ENCODE data around the gene ITIH3.

Gene ITIH3

GRCh38 chr3:52809149-52809548 lies 14.6 kb downstream of the ITIH3 start:
- no peak overlapping the region for H3K4me3 ChIP-seq (ENCODE audit: low read depth, low read length)
- no peak for TF ChIP-seq CTCF (conservative IDR thresholded peaks at IDR 0.05; ENCODE audit: low read depth, low read length)
- DNase-seq (ENCODE audit: low read depth): no peak

DNA sequence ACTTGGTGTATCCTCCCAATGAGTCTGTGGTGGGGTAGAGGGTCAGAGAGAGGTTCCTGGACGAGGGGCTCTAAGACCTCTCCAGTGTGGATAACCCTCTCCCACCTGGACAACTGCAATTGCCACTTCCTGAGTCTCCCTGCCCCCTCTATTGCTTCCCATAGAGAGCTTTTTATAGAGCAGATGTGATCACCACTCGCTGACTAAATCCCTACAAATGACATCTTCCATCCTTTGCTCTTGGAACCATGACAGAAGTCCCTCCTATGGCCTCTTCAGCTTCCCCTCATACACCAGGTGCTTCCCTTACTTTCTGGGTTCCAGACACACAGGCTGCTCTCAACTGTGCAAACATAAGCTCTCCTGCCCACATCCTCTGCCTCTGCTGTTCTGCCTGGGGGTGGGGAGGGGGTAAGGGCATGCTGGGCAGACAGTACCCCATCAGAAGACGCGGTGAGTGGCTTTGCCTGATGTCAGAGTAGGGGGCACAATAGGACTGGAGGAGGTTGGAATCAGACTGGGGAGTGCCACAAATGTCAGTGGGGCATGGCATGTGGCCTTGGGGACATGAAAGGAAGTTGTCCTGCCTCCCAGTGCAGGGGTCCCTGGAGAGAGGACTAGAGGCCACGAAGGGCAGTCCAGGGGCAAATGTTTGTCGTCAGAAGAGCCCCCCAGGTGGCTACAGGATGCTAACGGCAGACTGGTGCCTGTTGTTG lies 15.2 kb downstream of the ITIH3 start:
- DNase-seq (ENCODE audit: low read depth): no peak
- TF ChIP-seq CTCF (conservative IDR thresholded peaks at IDR 0.05; ENCODE audit: low read depth, low read length): no peak
- no peak overlapping the region for H3K4me3 ChIP-seq (ENCODE audit: low read depth, low read length)

DNA sequence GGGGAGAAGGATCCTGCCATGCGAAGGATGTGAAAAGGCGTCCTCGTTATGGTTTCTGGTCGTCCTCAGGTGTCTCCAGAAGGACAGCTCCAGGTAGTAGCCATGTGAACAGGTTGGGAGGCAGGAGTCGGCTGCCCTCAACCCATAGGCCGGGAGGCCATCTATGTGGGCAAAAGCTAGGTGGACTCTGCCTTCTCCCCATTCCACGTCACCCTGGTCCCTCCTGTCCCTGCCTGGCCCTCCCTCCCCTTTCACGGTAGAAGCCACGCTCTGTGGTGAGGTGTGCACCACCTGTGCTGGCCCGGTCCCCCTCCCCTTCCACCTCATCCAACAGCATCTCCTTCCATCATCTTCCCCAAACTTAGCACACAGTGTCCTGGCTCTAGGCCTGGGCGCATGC lies 16.3 kb downstream of the ITIH3 start:
- no peak overlapping the region for H3K4me3 ChIP-seq (ENCODE audit: low read depth, low read length)
- no peak for DNase-seq (ENCODE audit: low read depth)
- no peak for TF ChIP-seq CTCF (conservative IDR thresholded peaks at IDR 0.05; ENCODE audit: low read depth, low read length)

DNA sequence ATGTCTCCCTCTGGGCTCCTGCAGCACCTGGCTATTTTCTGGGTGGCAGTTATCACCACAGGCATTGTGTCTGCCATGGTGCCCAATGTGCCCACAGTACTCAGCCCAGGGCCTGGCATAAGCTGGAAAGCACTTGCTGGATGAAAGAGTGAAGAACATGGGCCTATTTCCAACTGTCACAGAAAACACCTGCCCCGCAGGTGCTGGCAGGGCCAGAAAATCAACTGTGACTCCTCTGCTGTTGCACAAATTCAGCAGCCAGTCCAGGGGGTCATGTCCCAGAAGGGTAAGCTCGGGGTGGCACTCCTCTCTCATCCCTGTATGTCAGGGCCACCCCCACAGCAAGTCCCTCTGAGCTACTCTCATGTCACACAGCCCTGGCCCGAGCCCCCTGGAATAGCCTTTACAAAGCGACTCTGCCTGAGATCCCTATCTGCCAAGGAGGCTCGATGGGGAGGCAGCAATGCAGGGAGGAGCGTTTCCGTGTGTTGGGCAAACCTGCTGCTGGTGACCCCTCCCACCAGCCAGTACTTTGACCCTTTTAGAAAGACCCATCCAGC lies 16.9 kb downstream of the ITIH3 start:
- DNase-seq (ENCODE audit: low read depth): no peak
- no peak overlapping the region for H3K4me3 ChIP-seq (ENCODE audit: low read depth, low read length)
- TF ChIP-seq CTCF (conservative IDR thresholded peaks at IDR 0.05; ENCODE audit: low read depth, low read length): no peak

- DNase-seq (ENCODE audit: low read depth): no peak
- no peak overlapping the region for H3K4me3 ChIP-seq (ENCODE audit: low read depth, low read length)
- no peak for TF ChIP-seq CTCF (conservative IDR thresholded peaks at IDR 0.05; ENCODE audit: low read depth, low read length)
Observed at GRCh38 chr3:52813810-52814209, 19.2 kb downstream of the ITIH3 start.

GRCh38 chr3:52816199-52816598 lies 21.6 kb downstream of the ITIH3 start:
- no peak for TF ChIP-seq CTCF (conservative IDR thresholded peaks at IDR 0.05; ENCODE audit: low read depth, low read length)
- no peak overlapping the region for H3K4me3 ChIP-seq (ENCODE audit: low read depth, low read length)
- no peak for DNase-seq (ENCODE audit: low read depth)

GRCh38 chr3:52816654-52817053 lies 22.1 kb downstream of the ITIH3 start:
- H3K4me3 ChIP-seq (ENCODE audit: low read depth, low read length): no peak overlapping the region
- no peak for DNase-seq (ENCODE audit: low read depth)
- TF ChIP-seq CTCF (conservative IDR thresholded peaks at IDR 0.05; ENCODE audit: low read depth, low read length): no peak

Data from choroid plexus epithelial cell (primary cell).